HepG2 (cell line): ENCODE results near the gene SLC36A2. TPM values are rescaled to one million over a fixed set of nuclear protein-coding genes. Genes with fewer than 3 reads are reported as not detected.

Source experiments
- ATAC-seq: fragments of 200-7000 bp; cut with Tn5 transposase; 3 replicates; pipeline ENCODE4 v1.9.1; 2020; ENCODE audit warnings: mild to moderate bottlenecking, moderate library complexity
- BruUV-seq: library from RNA; stranded (reverse); fragments of 400-500 nt; replicated peaks from 2 replicates; lab custom pipeline; 2021; lab: Mats Ljungman, UMichigan
- CTCF ChIA-PET: fragments of 300-600 bp; formaldehyde crosslinking; extraction: SDS; loops from one replicate; lab custom pipeline; 2021; ENCODE audit warnings: low total read pairs, inconsistent platforms, low intra/inter-chr PET ratio; lab: Yijun Ruan, JAX
- POLR2A ChIA-PET: fragments of 350-600 bp; sonication (Branson Sonifier 250); formaldehyde crosslinking; loops from one replicate; lab custom pipeline; 2020; ENCODE audit warnings: antibody characterized with exemption, inconsistent platforms; lab: Yijun Ruan, JAX
- DNase-seq: peaks from one replicate; pipeline ENCODE4 v3.0.0-alpha.2; 2015; ENCODE audit warnings: low spot score
- FAIRE-seq: peaks from 3 replicates; lab custom pipeline; 2011; peaks lifted over from hg19 to GRCh38; lab: Jason Lieb, UNC
- H2AFZ ChIP-seq: one replicate; pipeline ENCODE4 v1.6.1; 2011; ENCODE audit warnings: low read length, inconsistent platforms
- H3K27ac ChIP-seq: fragments of 300-600 bp; 3 replicates; pipeline ENCODE4 v1.8.0; 2011; ENCODE audit warnings: mixed run types, mild to moderate bottlenecking, mixed read lengths, low read length, inconsistent platforms; ENCODE audit not compliant: insufficient read depth; ENCODE audit errors: extremely low read length
- H3K27me3 ChIP-seq, 2 experiments: fragments of 200-600 bp in 1 of 2; 2 replicates in 1 of 2; 3 replicates in 1 of 2; pipeline versions ENCODE4 v1.6.0 to v1.8.0; 2011; ENCODE audit warnings: low read length in 2 of 2, mild to moderate bottlenecking in 2 of 2, moderate library complexity in 2 of 2, inconsistent platforms in 1 of 2; ENCODE audit not compliant: insufficient read depth in 2 of 2, control insufficient read depth in 1 of 2
- H3K36me3 ChIP-seq, 2 experiments: fragments of 200-600 bp in 1 of 2; replicated peaks in 1 of 2; 2 replicates in 1 of 2; 3 replicates in 1 of 2; pipeline versions ENCODE4 v1.5.1 to v1.8.0; 2011; ENCODE audit warnings: low read length in 2 of 2, inconsistent platforms in 1 of 2; ENCODE audit not compliant: insufficient read depth in 2 of 2, control insufficient read depth in 1 of 2
- H3K4me1 ChIP-seq: 2 replicates; pipeline ENCODE4 v1.5.1; 2012; ENCODE audit warnings: low read length, inconsistent platforms; ENCODE audit not compliant: insufficient read depth
- H3K4me2 ChIP-seq: 2 replicates; pipeline ENCODE4 v1.6.0; 2011; ENCODE audit warnings: low read depth, low read length, inconsistent platforms
- H3K4me3 ChIP-seq, 3 experiments: fragments of 200-600 bp in 1 of 3; sonication (generic), shearing (Covaris generic) in 1 of 3; replicated peaks in 1 of 3; 2 replicates each; pipeline ENCODE4 v1.5.1; 2011 to 2016; ENCODE audit warnings: low read length in 3 of 3, inconsistent platforms in 2 of 3, low read depth in 2 of 3, mild to moderate bottlenecking in 2 of 3, control low read depth in 1 of 3, mixed read lengths in 1 of 3; ENCODE audit not compliant: insufficient read depth in 1 of 3
- H3K79me2 ChIP-seq: one replicate; pipeline ENCODE4 v1.6.1; 2011; ENCODE audit warnings: low read length, inconsistent platforms; ENCODE audit not compliant: insufficient read depth
- H3K9ac ChIP-seq: 2 replicates; pipeline ENCODE4 v1.6.0; 2011; ENCODE audit warnings: mild to moderate bottlenecking, low read depth, low read length, inconsistent platforms; ENCODE audit not compliant: insufficient read depth
- H3K9me3 ChIP-seq: 2 replicates; pipeline ENCODE4 v1.5.1; 2012; ENCODE audit warnings: mild to moderate bottlenecking, low read length
- H4K20me1 ChIP-seq: 2 replicates; pipeline ENCODE4 v1.6.0; 2011; ENCODE audit warnings: inconsistent platforms, mild to moderate bottlenecking, low read length, moderate library complexity; ENCODE audit not compliant: insufficient read depth
- EEA1 ChIP-seq: sonication (generic); formaldehyde crosslinking; IDR thresholded peaks from 2 replicates; pipeline ENCODE4 v1.5.1; 2020; ENCODE audit warnings: mild to moderate bottlenecking, missing genetic modification reagents, borderline replicate concordance
- EZH2 ChIP-seq: conservative IDR thresholded peaks from 2 replicates; pipeline ENCODE4 v1.6.1; 2012; ENCODE audit warnings: mild to moderate bottlenecking, low read depth, low read length, moderate library complexity
- FOXK2 ChIP-seq: fragments of 450-650 bp; IDR thresholded peaks from 2 replicates; pipeline ENCODE4 v1.6.1; 2016
- KAT8 ChIP-seq: IDR thresholded peaks from 2 replicates; pipeline ENCODE4 v1.6.1; 2016; ENCODE audit warnings: missing genetic modification reagents, missing compliant biosample characterization
- KLF11 ChIP-seq: IDR thresholded peaks from 2 replicates; pipeline ENCODE4 v1.6.1; 2016; ENCODE audit warnings: missing compliant biosample characterization
- MAZ ChIP-seq, 2 experiments: sonication (generic) in 1 of 2; formaldehyde crosslinking in 1 of 2; IDR thresholded peaks; 2 replicates each; pipeline versions ENCODE4 v1.5.0 to v1.6.1; 2012 to 2020; ENCODE audit warnings: low read depth in 2 of 2, mild to moderate bottlenecking in 2 of 2, borderline replicate concordance in 1 of 2, improper control_type of control experiment in 1 of 2, low read length in 1 of 2, missing genetic modification reagents in 1 of 2, moderate library complexity in 1 of 2
- MTA1 ChIP-seq: sonication (generic); formaldehyde crosslinking; IDR thresholded peaks from 2 replicates; pipeline ENCODE4 v1.4.0; 2020; ENCODE audit warnings: missing genetic modification reagents, mild to moderate bottlenecking, borderline replicate concordance
- MTF1 ChIP-seq: sonication (generic); formaldehyde crosslinking; IDR thresholded peaks from 2 replicates; pipeline ENCODE4 v1.5.0; 2020; ENCODE audit warnings: missing genetic modification reagents
- SAFB2 ChIP-seq: sonication (generic); formaldehyde crosslinking; IDR thresholded peaks from 2 replicates; pipeline ENCODE4 v1.5.1; 2020; ENCODE audit warnings: missing genetic modification reagents, low read depth, mild to moderate bottlenecking, borderline replicate concordance
- SRY ChIP-seq: sonication (generic); formaldehyde crosslinking; IDR thresholded peaks from 2 replicates; pipeline ENCODE4 v1.8.0; 2022; ENCODE audit warnings: mild to moderate bottlenecking, missing genetic modification reagents
- ZBTB7B ChIP-seq: sonication (generic); formaldehyde crosslinking; IDR thresholded peaks from 2 replicates; pipeline ENCODE4 v1.4.0; 2020; ENCODE audit warnings: missing genetic modification reagents
- ZNF260 ChIP-seq: sonication (generic); formaldehyde crosslinking; IDR thresholded peaks from 2 replicates; pipeline ENCODE4 v1.4.0; 2020; ENCODE audit warnings: missing genetic modification reagents, low read depth, mild to moderate bottlenecking, borderline replicate concordance
- ZNF274 ChIP-seq: sonication (generic); formaldehyde crosslinking; IDR thresholded peaks from 2 replicates; pipeline ENCODE4 v1.5.1; 2020; ENCODE audit warnings: mild to moderate bottlenecking, missing genetic modification reagents
- ZNF501 ChIP-seq: sonication (generic); formaldehyde crosslinking; IDR thresholded peaks from 2 replicates; pipeline ENCODE4 v1.5.1; 2020; ENCODE audit warnings: mild to moderate bottlenecking, moderate library complexity, missing genetic modification reagents
- ZNF605 ChIP-seq: sonication (generic); formaldehyde crosslinking; IDR thresholded peaks from 2 replicates; pipeline ENCODE4 v1.8.0; 2022; ENCODE audit warnings: mild to moderate bottlenecking, missing genetic modification reagents
- ZNF619 ChIP-seq: sonication (generic); formaldehyde crosslinking; IDR thresholded peaks from 2 replicates; pipeline ENCODE4 v1.4.0; 2020; ENCODE audit warnings: mild to moderate bottlenecking, missing genetic modification reagents
- ZNF841 ChIP-seq: sonication (generic); formaldehyde crosslinking; IDR thresholded peaks from 2 replicates; pipeline ENCODE4 v1.8.1; 2023; ENCODE audit warnings: missing genetic modification reagents, borderline replicate concordance
- WGBS: methylation state at CpG from one replicate; pipeline ENCODE4 v1.1.6; 2017; ENCODE audit warnings: low lambda C conversion rate; 5-methylcytosine and 5-hydroxymethylcytosine counted together
- in situ Hi-C: cut with HindIII; loops from 2 replicates; pipeline ENCODE4 v1.10.0; 2017; ENCODE audit warnings: low pct_unique_long_range_greater_than_20kb; ENCODE audit not compliant: extremely low pct_ligation_motif_present
- intact Hi-C: fragments of 100-400 bp; cut with micrococcal nuclease; formaldehyde crosslinking; loops from one replicate; pipeline ENCODE4 v1.10.0; 2022; ENCODE audit not compliant: unreplicated experiment
- polyA plus RNA-seq, 8 experiments: library from polyadenylated mRNA; depleted of rRNA in 3 of 8; stranded (reverse) in 7 of 8; unstranded in 1 of 8; fragments of >200 nt; fragmentation: Illumina TruSeq in 4 of 8; extraction: Trizol in 4 of 8; gene quantifications; 2 replicates each; pipeline versions ENCODE4 v1.2.1 to v1.2.3, GENCODE V29; 2011 to 2016; ENCODE audit warnings: low read depth in 4 of 8, missing spikeins in 1 of 8, mixed read lengths in 1 of 8; ENCODE audit not compliant: insufficient read depth in 1 of 8
- total RNA-seq, 5 experiments: library from RNA; depleted of rRNA; stranded (reverse); fragments of >200 nt; fragmentation: Illumina TruSeq; extraction: Trizol; gene quantifications; 2 replicates each; pipeline ENCODE4 v1.2.3, GENCODE V29; 2016; ENCODE audit warnings: low read depth in 1 of 5
- TF ChIP-seq, protein P1 (sequence below): sonication (generic); formaldehyde crosslinking; IDR thresholded peaks from 2 replicates; pipeline ENCODE4 v1.8.0; 2022; ENCODE audit warnings: mild to moderate bottlenecking, missing genetic modification reagents, moderate library complexity
- TF ChIP-seq, protein P2 (sequence below): IDR thresholded peaks from 2 replicates; pipeline ENCODE4 v1.6.1; 2016
- TF ChIP-seq, protein P3 (sequence below): sonication (generic); formaldehyde crosslinking; IDR thresholded peaks from 2 replicates; pipeline ENCODE4 v1.5.0; 2020; ENCODE audit warnings: mild to moderate bottlenecking, missing genetic modification reagents, borderline replicate concordance

Gene SLC36A2
- total and polyA plus RNA-seq, 2 of the 13 experiments (the other 11 are each of a cell fraction or from before 2014, with no cell fraction given), result 0.03 TPM; not detected in 1

DNA sequence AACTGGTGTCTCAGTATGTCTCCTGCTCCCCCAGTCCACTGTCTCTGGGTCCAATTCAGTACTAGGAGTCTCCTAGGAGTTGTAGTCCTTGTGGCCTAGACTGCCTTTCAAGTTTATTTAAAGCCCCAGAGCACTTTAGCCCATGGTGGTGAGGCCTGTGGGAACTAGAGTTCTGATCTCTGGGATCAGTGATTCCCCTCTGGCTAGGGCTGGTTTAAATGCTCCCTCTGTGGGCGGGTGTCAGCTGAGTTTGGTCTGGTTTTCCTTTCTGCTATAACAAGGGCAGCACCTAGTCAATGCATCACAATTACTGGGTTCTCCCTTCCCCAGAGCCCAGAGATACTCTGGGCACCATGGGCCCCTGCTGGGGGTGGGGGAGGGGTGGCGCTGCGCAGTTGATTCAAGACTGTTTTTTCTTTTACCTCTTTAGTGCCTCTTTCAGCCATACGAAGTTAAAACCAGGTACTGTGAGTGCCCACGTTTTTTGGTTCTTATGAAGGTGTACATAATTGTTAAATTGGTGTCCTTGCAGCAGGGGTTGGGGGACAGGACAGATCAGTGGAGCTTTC is 34.5 kb downstream of the SLC36A2 start:
- no peak overlapping the region for H3K9ac ChIP-seq
- ChIA-PET CTCF (no interaction called here), POLR2A (no interaction called here)
- intact Hi-C loops (no loop called here), in situ Hi-C loops (no loop called here)
- no TSS peak for BruUV-seq
- no peak overlapping the region for H3K4me2 ChIP-seq
- no peaks in the 10 kb centered on the region for H3K36me3 ChIP-seq
- 35% methylated on average over 5 of the region's 5 CpGs for WGBS
- no peaks in the 10 kb centered on the region for H3K9me3 ChIP-seq
- H3K27me3 ChIP-seq, result no peaks in the 10 kb centered on the region
- no peak overlapping the region for H3K4me3 ChIP-seq
- no peaks in the 10 kb centered on the region for H3K4me1 ChIP-seq
- FAIRE-seq, result no peak
- no peaks in the 10 kb centered on the region for H3K79me2 ChIP-seq
- H3K27ac ChIP-seq, result no peak overlapping the region
- H2AFZ ChIP-seq, result no peak overlapping the region
- no peaks in the 10 kb centered on the region for H4K20me1 ChIP-seq
- DNase-seq, result no peak
- no peak for ATAC-seq
- no peak for TF ChIP-seq ZNF260 (CRISPR knock-in tag)
- TF ChIP-seq, protein P1, sequence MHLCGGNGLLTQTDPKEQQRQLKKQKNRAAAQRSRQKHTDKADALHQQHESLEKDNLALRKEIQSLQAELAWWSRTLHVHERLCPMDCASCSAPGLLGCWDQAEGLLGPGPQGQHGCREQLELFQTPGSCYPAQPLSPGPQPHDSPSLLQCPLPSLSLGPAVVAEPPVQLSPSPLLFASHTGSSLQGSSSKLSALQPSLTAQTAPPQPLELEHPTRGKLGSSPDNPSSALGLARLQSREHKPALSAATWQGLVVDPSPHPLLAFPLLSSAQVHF (CRISPR knock-in tag), result no peak
- no peak for TF ChIP-seq SRY
- TF ChIP-seq ZNF841 (CRISPR knock-in tag), result no peak
- no peak for TF ChIP-seq ZNF605
- TF ChIP-seq EEA1 (CRISPR knock-in tag), result no peak
- TF ChIP-seq FOXK2, result no peak
- TF ChIP-seq, protein P2, sequence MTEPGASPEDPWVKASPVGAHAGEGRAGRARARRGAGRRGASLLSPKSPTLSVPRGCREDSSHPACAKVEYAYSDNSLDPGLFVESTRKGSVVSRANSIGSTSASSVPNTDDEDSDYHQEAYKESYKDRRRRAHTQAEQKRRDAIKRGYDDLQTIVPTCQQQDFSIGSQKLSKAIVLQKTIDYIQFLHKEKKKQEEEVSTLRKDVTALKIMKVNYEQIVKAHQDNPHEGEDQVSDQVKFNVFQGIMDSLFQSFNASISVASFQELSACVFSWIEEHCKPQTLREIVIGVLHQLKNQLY (CRISPR knock-in tag), result no peak
- no peak for TF ChIP-seq SAFB2
- no peak for TF ChIP-seq KLF11 (CRISPR knock-in tag)
- TF ChIP-seq MTF1 (CRISPR knock-in tag), result no peak
- no peak for TF ChIP-seq ZNF274 (CRISPR knock-in tag)
- TF ChIP-seq, protein P3, sequence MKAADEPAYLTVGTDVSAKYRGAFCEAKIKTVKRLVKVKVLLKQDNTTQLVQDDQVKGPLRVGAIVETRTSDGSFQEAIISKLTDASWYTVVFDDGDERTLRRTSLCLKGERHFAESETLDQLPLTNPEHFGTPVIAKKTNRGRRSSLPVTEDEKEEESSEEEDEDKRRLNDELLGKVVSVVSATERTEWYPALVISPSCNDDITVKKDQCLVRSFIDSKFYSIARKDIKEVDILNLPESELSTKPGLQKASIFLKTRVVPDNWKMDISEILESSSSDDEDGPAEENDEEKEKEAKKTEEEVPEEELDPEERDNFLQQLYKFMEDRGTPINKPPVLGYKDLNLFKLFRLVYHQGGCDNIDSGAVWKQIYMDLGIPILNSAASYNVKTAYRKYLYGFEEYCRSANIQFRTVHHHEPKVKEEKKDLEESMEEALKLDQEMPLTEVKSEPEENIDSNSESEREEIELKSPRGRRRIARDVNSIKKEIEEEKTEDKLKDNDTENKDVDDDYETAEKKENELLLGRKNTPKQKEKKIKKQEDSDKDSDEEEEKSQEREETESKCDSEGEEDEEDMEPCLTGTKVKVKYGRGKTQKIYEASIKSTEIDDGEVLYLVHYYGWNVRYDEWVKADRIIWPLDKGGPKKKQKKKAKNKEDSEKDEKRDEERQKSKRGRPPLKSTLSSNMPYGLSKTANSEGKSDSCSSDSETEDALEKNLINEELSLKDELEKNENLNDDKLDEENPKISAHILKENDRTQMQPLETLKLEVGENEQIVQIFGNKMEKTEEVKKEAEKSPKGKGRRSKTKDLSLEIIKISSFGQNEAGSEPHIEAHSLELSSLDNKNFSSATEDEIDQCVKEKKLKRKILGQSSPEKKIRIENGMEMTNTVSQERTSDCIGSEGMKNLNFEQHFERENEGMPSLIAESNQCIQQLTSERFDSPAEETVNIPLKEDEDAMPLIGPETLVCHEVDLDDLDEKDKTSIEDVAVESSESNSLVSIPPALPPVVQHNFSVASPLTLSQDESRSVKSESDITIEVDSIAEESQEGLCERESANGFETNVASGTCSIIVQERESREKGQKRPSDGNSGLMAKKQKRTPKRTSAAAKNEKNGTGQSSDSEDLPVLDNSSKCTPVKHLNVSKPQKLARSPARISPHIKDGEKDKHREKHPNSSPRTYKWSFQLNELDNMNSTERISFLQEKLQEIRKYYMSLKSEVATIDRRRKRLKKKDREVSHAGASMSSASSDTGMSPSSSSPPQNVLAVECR (CRISPR knock-in tag), result no peak
- no peak for TF ChIP-seq ZNF501 (CRISPR knock-in tag)
- TF ChIP-seq ZNF619, result no peak
- no peak for TF ChIP-seq MAZ (IDR thresholded peaks at IDR 0.05; ENCODE audit: borderline replicate concordance, low read depth, low read length)
- no peak for TF ChIP-seq MAZ (CRISPR knock-in tag; IDR thresholded peaks at IDR 0.05; ENCODE audit: low read depth)
- no peak for TF ChIP-seq EZH2
- no peak for TF ChIP-seq KAT8
- TF ChIP-seq ZBTB7B, result no peak
- TF ChIP-seq MTA1 (CRISPR knock-in tag), result no peak
